Esophagus squamous epithelium (tissue), 5 donors: ENCODE data around the gene CNTNAP2. TPM values are rescaled to one million over a fixed set of nuclear protein-coding genes. Genes with fewer than 3 reads are reported as not detected.
"Not testable (repeated sequence)": the region's sequence is repeated elsewhere in the genome, so short reads cannot be mapped to it uniquely, and the experiment has no call there.

Experiments
- DNase-seq: peaks from one replicate; lab custom pipeline; 2025; lab: John Stamatoyannopoulos, UW
- H3K27ac ChIP-seq, 4 donors: fragments of 200-600 bp; sonication (generic); one replicate each; pipeline ENCODE4 v1.5.1; 2016 to 2019; ENCODE audit warnings: mild to moderate bottlenecking in 1 of 4
- H3K27me3 ChIP-seq, 4 donors: fragments of 200-600 bp; sonication (generic); 1 replicate in 3 of 4; 2 replicates in 1 of 4; pipeline versions ENCODE4 v1.5.1 to v1.6.0; 2017 to 2021; ENCODE audit warnings: antibody characterized with exemption in 1 of 4
- H3K36me3 ChIP-seq, 3 donors: fragments of 200-600 bp; sonication (generic); one replicate each; pipeline ENCODE4 v1.5.1; 2016 to 2019
- H3K4me1 ChIP-seq, 3 donors: fragments of 200-600 bp; sonication (generic); one replicate each; pipeline ENCODE4 v1.5.1; 2017 to 2019
- H3K4me3 ChIP-seq, 4 donors: fragments of 200-600 bp; sonication (generic); 1 replicate in 3 of 4; 2 replicates in 1 of 4; pipeline ENCODE4 v1.5.1; 2016 to 2019; ENCODE audit warnings: mild to moderate bottlenecking in 2 of 4, moderate library complexity in 1 of 4
- H3K9me3 ChIP-seq, 3 donors: fragments of 200-600 bp; sonication (generic); one replicate each; pipeline ENCODE4 v1.5.1; 2016 to 2019
- POLR2A ChIP-seq, 4 donors: fragments of 450-650 bp; IDR thresholded peaks; one replicate each; pipeline ENCODE4 v1.6.1; 2017; ENCODE audit warnings: antibody characterized with exemption in 4 of 4, mild to moderate bottlenecking in 4 of 4, moderate library complexity in 3 of 4
- WGBS, 2 donors: methylation state at CpG; one replicate each; pipeline ENCODE4 v1.1.5; 2018; 5-methylcytosine and 5-hydroxymethylcytosine counted together
- intact Hi-C: fragments of 100-400 bp; cut with DNase I; formaldehyde crosslinking; loops from one replicate; pipeline ENCODE4 v1.15.0; 2022
- total RNA-seq, 4 donors: library from RNA; depleted of rRNA; stranded (reverse); fragments of >200 nt; gene quantifications; one replicate each; pipeline ENCODE4 v1.1.0, GENCODE V29; 2016
- TF ChIP-seq, protein P1 (sequence below), 6 experiments: fragments of 450-650 bp in 4 of 6; fragments of 200-600 bp in 2 of 6; sonication (generic) in 2 of 6; IDR thresholded peaks; one replicate each; pipeline ENCODE4 v1.5.1; 2016 to 2019; ENCODE audit warnings: antibody characterized with exemption in 6 of 6, mild to moderate bottlenecking in 4 of 6, moderate library complexity in 4 of 6
- donor health status: DM: yes; HTN: yes; CAD: no.

CNTNAP2 gene
- total RNA-seq, 4 donors from 2014 or later, result 0.95 to 2.3 (median 1.2) TPM

GRCh38 chr7:148330124-148330818 is 2213.7 kb downstream of the CNTNAP2 start:
- peaks cover 0 to 9% (median 5%) of the 10 kb centered on the region in 3 donors for H3K4me1 ChIP-seq
- intact Hi-C loops, result no loop called here
- TF ChIP-seq POLR2A (IDR thresholded peaks at IDR 0.05), result no peak
- TF ChIP-seq, protein P1, sequence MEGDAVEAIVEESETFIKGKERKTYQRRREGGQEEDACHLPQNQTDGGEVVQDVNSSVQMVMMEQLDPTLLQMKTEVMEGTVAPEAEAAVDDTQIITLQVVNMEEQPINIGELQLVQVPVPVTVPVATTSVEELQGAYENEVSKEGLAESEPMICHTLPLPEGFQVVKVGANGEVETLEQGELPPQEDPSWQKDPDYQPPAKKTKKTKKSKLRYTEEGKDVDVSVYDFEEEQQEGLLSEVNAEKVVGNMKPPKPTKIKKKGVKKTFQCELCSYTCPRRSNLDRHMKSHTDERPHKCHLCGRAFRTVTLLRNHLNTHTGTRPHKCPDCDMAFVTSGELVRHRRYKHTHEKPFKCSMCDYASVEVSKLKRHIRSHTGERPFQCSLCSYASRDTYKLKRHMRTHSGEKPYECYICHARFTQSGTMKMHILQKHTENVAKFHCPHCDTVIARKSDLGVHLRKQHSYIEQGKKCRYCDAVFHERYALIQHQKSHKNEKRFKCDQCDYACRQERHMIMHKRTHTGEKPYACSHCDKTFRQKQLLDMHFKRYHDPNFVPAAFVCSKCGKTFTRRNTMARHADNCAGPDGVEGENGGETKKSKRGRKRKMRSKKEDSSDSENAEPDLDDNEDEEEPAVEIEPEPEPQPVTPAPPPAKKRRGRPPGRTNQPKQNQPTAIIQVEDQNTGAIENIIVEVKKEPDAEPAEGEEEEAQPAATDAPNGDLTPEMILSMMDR (IDR thresholded peaks at IDR 0.05), result no peak
- no peak for DNase-seq
- peaks cover 0 to 5% (median 0%) of the 10 kb centered on the region in 3 donors for H3K9me3 ChIP-seq
- no peaks in the 10 kb centered on the region for H3K27me3 ChIP-seq
- H3K27ac ChIP-seq, result no peak overlapping the region
- H3K36me3 ChIP-seq, result no peaks in the 10 kb centered on the region
- 85 to 92% methylated on average over 15 of the region's 15 CpGs for WGBS, 2 donors
- no peak overlapping the region for H3K4me3 ChIP-seq

DNA sequence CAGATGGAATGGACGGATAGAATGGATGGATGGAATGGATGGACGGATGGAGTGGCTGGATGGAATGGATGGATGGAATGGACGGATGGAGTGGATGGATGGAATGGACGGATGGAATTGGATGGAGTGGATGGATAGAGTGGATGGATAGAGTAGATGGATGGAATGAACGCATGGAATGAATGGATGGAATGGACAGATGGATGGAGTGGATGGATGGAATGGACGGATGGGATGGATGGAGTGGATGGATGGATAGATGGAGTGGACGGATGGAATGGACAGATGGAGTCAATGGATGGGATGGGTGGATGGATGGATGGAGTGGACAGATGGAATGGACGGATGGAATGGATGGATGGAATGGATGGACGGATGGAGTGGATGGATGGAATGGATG is 2214.2 kb downstream of the CNTNAP2 start:
- no peak overlapping the region for H3K4me3 ChIP-seq
- DNase-seq, result no peak
- H3K4me1 ChIP-seq, result peaks cover 0 to 12% (median 5%) of the 10 kb centered on the region in 3 donors
- intact Hi-C loops, result no loop called here
- TF ChIP-seq, protein P1 (IDR thresholded peaks at IDR 0.05), result no peak
- no peak for TF ChIP-seq POLR2A (IDR thresholded peaks at IDR 0.05)
- no peaks in the 10 kb centered on the region for H3K36me3 ChIP-seq
- H3K9me3 ChIP-seq, result peaks cover 0 to 5% (median 0%) of the 10 kb centered on the region in 3 donors
- H3K27ac ChIP-seq, result no peak overlapping the region
- peaks cover 0 to 5% (median 0%) of the 10 kb centered on the region in 4 donors for H3K27me3 ChIP-seq
- WGBS, 2 donors, result 73 to 87% methylated on average over 9 of the region's 9 CpGs

DNA sequence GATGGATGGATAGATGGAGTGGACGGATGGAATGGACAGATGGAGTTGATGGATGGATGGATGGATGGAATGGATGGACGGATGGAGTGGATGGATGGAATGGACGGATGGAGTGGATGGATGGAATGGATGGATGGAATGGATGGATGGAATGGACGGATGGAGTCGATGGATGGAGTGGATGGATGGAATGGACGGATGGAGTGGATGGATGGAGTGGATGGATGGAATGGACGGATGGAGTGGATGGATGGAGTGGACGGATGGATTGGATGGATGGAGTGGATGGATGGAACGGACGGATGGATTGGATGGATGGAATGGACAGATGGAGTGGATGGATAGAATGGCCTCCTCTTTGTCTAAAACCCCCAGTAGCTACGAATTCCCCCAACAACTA is 2214.9 kb downstream of the CNTNAP2 start:
- intact Hi-C loops, H3K27ac ChIP-seq, H3K36me3 ChIP-seq, H3K4me3 ChIP-seq, H3K9me3 ChIP-seq, DNase-seq: not testable (repeated sequence)
- WGBS, 2 donors, result 62 to 66% methylated on average over 11 of the region's 11 CpGs
- H3K4me1 ChIP-seq, result peaks cover 0 to 12% (median 5%) of the 10 kb centered on the region in 3 donors
- peaks cover 0 to 11% (median 0%) of the 10 kb centered on the region in 4 donors for H3K27me3 ChIP-seq

GRCh38 chr7:148332191-148333186 is 2215.9 kb downstream of the CNTNAP2 start:
- Histone ChIP-seq H3K27me3 (peaks cover 0 to 21% (median 2%) of the 10 kb centered on the region in 4 donors), H3K4me3 (no peak overlapping the region), H3K4me1 (peaks cover 0 to 12% (median 3%) of the 10 kb centered on the region in 3 donors), H3K36me3 (no peaks in the 10 kb centered on the region), H3K27ac (no peak overlapping the region), H3K9me3 (peaks cover 0 to 5% (median 0%) of the 10 kb centered on the region in 3 donors)
- no peak for TF ChIP-seq POLR2A (IDR thresholded peaks at IDR 0.05)
- TF ChIP-seq, protein P1 (IDR thresholded peaks at IDR 0.05), result no peak
- intact Hi-C loops, result no loop called here
- WGBS, 2 donors, result 48 to 78% methylated on average over 6 to 8 of the region's 8 CpGs
- DNase-seq, result no peak

- intact Hi-C loops, result no loop called here
- no peak for DNase-seq
- H3K27ac ChIP-seq, result no peak overlapping the region
- H3K36me3 ChIP-seq, result no peaks in the 10 kb centered on the region
- peaks cover 7 to 26% (median 7%) of the 10 kb centered on the region in 3 donors for H3K4me1 ChIP-seq
- H3K9me3 ChIP-seq, result peaks cover 0 to 5% (median 0%) of the 10 kb centered on the region in 3 donors
- WGBS, 2 donors, result 80% methylated on average over 1 of the region's 1 CpG; no CpG with 5 or more reads in 1 of the 2 donors
- no peak overlapping the region for H3K4me3 ChIP-seq
- H3K27me3 ChIP-seq, result peaks cover 0 to 42% (median 2%) of the 10 kb centered on the region in 4 donors
- TF ChIP-seq POLR2A (IDR thresholded peaks at IDR 0.05), result no peak
- TF ChIP-seq, protein P1 (IDR thresholded peaks at IDR 0.05), result no peak
Measured at GRCh38 chr7:148334441-148334956, 2217.9 kb downstream of the CNTNAP2 start.
